Stomach (tissue), 9 donors: ENCODE measurements around the gene ZNF586. TPM values are rescaled to one million over a fixed set of nuclear protein-coding genes. Genes with fewer than 3 reads are reported as not detected.

Source experiments
- DNase-seq, 2 donors: peaks; one replicate each; pipeline versions ENCODE4 v3.0.0 to v3.0.0-alpha.2; 2013 to 2019
- H3K27ac ChIP-seq, 5 donors: fragments of 200-600 bp in 4 of 5; sonication (generic) in 4 of 5; one replicate each; pipeline ENCODE4 v1.5.1; 2013 to 2019; ENCODE audit warnings: mild to moderate bottlenecking in 1 of 5, moderate library complexity in 1 of 5
- H3K27me3 ChIP-seq, 3 donors: fragments of 200-600 bp; sonication (generic); one replicate each; pipeline ENCODE4 v1.5.1; 2017 to 2019; ENCODE audit warnings: mixed run types in 1 of 3
- H3K36me3 ChIP-seq, 4 donors: fragments of 200-600 bp; sonication (generic); 1 replicate in 3 of 4; 2 replicates in 1 of 4; pipeline ENCODE4 v1.5.1; 2016 to 2019
- H3K4me1 ChIP-seq, 4 donors: fragments of 200-600 bp; sonication (generic); one replicate each; pipeline ENCODE4 v1.5.1; 2016 to 2019
- H3K4me3 ChIP-seq, 4 donors: fragments of 200-600 bp; sonication (generic) in 3 of 4; one replicate each; pipeline ENCODE4 v1.5.1; 2016 to 2019; ENCODE audit warnings: mild to moderate bottlenecking in 1 of 4
- H3K9me3 ChIP-seq, 4 donors: fragments of 200-600 bp; sonication (generic); one replicate each; pipeline ENCODE4 v1.5.1; 2016 to 2019
- EP300 ChIP-seq: sonication (generic); formaldehyde crosslinking; IDR thresholded peaks from one replicate; pipeline ENCODE4 v1.6.1; 2017; ENCODE audit warnings: antibody characterized with exemption
- POLR2A ChIP-seq, 4 donors: fragments of 450-650 bp; IDR thresholded peaks; one replicate each; pipeline ENCODE4 v1.6.1; 2016; ENCODE audit warnings: antibody characterized with exemption in 4 of 4, control low read depth in 2 of 4, mild to moderate bottlenecking in 1 of 4, moderate library complexity in 1 of 4
- POLR2AphosphoS5 ChIP-seq, 3 donors: sonication (generic); formaldehyde crosslinking; IDR thresholded peaks; one replicate each; pipeline ENCODE4 v1.6.1; 2016; ENCODE audit warnings: antibody characterized with exemption in 3 of 3
- WGBS, 5 donors: extraction: QIAGEN DNeasy Blood & Tissue Kit in 3 of 5; methylation state at CpG; one replicate each; pipeline versions ENCODE4 v1.1.5 to v1.1.7; 2013 to 2018; 5-methylcytosine and 5-hydroxymethylcytosine counted together
- intact Hi-C: fragments of 100-400 bp; cut with DNase I; formaldehyde crosslinking; loops from one replicate; pipeline ENCODE4 v1.15.1; 2023; ENCODE audit warnings: low total_unique reads
- polyA plus RNA-seq, 3 donors: library from polyadenylated mRNA; stranded (reverse); fragments of 200-250 nt; gene quantifications; one replicate each; pipeline ENCODE4 v1.2.3, GENCODE V29; 2013
- total RNA-seq, 5 donors: library from RNA; depleted of rRNA; stranded (reverse); fragments of >200 nt; gene quantifications; one replicate each; pipeline versions ENCODE4 v1.1.0 to v1.2.3, GENCODE V29; 2014 to 2016
- TF ChIP-seq, protein P1 (sequence below), 7 experiments: fragments of 450-650 bp in 4 of 7; fragments of 200-600 bp in 3 of 7; sonication (generic) in 3 of 7; IDR thresholded peaks; one replicate each; pipeline ENCODE4 v1.5.1; 2016 to 2019; ENCODE audit warnings: antibody characterized with exemption in 7 of 7, control low read depth in 2 of 7, mild to moderate bottlenecking in 1 of 7
- donor health status: healthy with polysubstance abuse.
- donor health status: Bipolar disorder and iron deficiency.
- donor health status: healthy.

Gene ZNF586
- total and polyA plus RNA-seq, 8 donors, result 5.5 to 46.4 (median 7.5) TPM; not detected in 1

DNA sequence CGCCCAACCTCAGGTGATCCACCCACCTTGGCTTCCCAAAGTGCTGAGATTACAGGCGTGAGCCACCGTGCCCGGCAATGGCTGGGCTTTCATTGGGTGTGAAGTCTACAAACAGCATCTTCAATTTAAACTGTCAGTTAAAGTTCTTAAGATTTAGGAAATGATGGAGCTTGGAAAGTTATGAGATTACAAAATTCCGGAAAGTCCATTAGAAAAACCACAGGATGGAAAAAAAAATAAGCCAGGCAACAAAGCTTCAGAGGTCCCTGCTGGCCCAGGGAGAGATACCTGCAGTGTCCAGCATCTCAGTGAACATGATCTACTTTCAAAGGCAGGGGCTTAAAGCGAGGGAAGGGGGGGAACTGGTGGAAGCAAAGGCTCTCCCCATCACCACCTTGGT, 56.0 kb downstream of the ZNF586 start:
- TF ChIP-seq POLR2AphosphoS5 (IDR thresholded peaks at IDR 0.05), result no peak
- no peaks in the 10 kb centered on the region for H3K9me3 ChIP-seq
- no peaks in the 10 kb centered on the region for H3K27me3 ChIP-seq
- DNase-seq, result no peak
- intact Hi-C loops, result no loop called here
- peaks cover 0 to 27% (median 10%) of the 10 kb centered on the region in 4 donors for H3K36me3 ChIP-seq
- 86 to 93% (median 90%) methylated on average over 6 of the region's 6 CpGs for WGBS, 5 donors
- no peak overlapping the region for H3K27ac ChIP-seq
- no peak overlapping the region for H3K4me3 ChIP-seq
- peaks cover 20 to 63% (median 47%) of the 10 kb centered on the region in 4 donors for H3K4me1 ChIP-seq

DNA sequence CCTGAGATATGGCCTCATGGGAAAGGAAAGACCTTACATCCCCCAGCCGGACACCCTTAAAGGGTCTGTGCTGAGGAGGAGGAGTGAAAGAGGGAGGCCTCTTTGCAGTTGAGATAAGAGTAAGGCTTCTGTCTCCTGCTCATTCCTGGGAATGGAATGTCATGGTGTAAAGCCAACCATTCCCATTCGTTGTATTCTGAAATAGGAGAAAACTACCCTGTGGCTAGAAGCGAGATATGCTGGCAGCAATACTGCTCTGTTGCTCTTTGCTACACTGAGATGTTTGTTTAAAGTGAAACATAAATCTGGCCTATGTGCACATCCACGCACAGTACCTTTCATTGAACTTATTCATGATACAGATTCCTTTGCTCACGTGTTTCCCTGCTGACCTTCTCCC, 59.8 kb downstream of the ZNF586 start:
- intact Hi-C loops, result no loop called here
- no peak overlapping the region for H3K4me3 ChIP-seq
- H3K27ac ChIP-seq, result peak overlapping the region in 1 of 5 donors; percentile 67
- TF ChIP-seq POLR2AphosphoS5 (IDR thresholded peaks at IDR 0.05), result no peak
- H3K27me3 ChIP-seq, result no peaks in the 10 kb centered on the region
- 31 to 63% (median 40%) methylated on average over 5 of the region's 5 CpGs for WGBS, 5 donors
- peaks cover 7 to 38% (median 23%) of the 10 kb centered on the region in 4 donors for H3K4me1 ChIP-seq
- DNase-seq, result peak in 1 of 2 donors; percentile 60
- no peaks in the 10 kb centered on the region for H3K9me3 ChIP-seq
- H3K36me3 ChIP-seq, result peaks cover 0 to 15% (median 10%) of the 10 kb centered on the region in 4 donors

DNA sequence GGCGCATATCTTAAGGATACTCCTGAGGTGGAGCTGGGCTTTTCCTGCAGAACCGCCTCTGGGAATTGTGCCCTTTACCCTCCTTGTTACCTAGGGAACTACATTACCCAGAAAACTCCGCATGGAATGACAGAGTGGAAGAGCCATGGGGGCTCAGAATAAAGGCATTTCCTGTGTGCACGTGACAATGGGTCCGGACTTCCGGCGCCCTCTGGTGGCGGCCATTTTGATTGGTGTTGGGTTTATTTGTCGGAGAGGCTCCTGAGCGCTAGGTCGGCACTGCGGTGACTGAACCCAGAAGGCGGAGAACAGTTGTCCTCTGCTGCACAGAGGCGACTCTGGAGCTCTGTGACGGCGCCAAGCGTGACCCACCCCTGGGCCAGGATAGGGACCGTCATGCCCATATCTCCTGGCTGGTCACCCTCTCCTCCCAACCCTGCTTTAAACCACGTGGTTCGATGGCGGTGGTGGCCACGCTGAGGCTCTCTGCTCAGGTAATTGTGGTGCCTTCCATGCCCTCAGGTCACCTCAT, 60.7 kb downstream of the ZNF586 start, which contains the start of gene ZNF587B:
ZNF587B (plus strand) TSS at position 229 of the 532 bp plus-strand sequence; CDS start at position 459, 230 bp downstream.
- Histone ChIP-seq H3K9me3 (no peaks in the 10 kb centered on the region), H3K36me3 (peaks cover 0 to 15% (median 8%) of the 10 kb centered on the region in 4 donors), H3K4me3 (peak within 1 kb of the TSS; percentile 40 to 44 (median 40)), H3K27ac (peak within 1 kb of the TSS in 4 of 5 donors; percentile 13 to 67 (median 52)), H3K4me1 (peaks cover 7 to 36% (median 20%) of the 10 kb centered on the region in 4 donors), H3K27me3 (no peaks in the 10 kb centered on the region)
- intact Hi-C loops, result no loop called here
- peak; percentile 51 to 91 for DNase-seq
- WGBS, 5 donors, result 31 to 40% (median 38%) methylated on average over 16 to 22 of the region's 22 CpGs
- TF ChIP-seq POLR2AphosphoS5 (IDR thresholded peaks at IDR 0.05), result peak in 1 of 3 donors; percentile 55
- TF ChIP-seq, protein P1, sequence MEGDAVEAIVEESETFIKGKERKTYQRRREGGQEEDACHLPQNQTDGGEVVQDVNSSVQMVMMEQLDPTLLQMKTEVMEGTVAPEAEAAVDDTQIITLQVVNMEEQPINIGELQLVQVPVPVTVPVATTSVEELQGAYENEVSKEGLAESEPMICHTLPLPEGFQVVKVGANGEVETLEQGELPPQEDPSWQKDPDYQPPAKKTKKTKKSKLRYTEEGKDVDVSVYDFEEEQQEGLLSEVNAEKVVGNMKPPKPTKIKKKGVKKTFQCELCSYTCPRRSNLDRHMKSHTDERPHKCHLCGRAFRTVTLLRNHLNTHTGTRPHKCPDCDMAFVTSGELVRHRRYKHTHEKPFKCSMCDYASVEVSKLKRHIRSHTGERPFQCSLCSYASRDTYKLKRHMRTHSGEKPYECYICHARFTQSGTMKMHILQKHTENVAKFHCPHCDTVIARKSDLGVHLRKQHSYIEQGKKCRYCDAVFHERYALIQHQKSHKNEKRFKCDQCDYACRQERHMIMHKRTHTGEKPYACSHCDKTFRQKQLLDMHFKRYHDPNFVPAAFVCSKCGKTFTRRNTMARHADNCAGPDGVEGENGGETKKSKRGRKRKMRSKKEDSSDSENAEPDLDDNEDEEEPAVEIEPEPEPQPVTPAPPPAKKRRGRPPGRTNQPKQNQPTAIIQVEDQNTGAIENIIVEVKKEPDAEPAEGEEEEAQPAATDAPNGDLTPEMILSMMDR (IDR thresholded peaks at IDR 0.05), result peak in 4 of 7 experiments; percentile 7 to 29 (median 13)
- TF ChIP-seq EP300, result no peak
- TF ChIP-seq POLR2A (IDR thresholded peaks at IDR 0.05), result no peak

Other genes with a start within 250 kb of the ZNF586 start
- 10 to 100 TPM in 1 of 5 donors, 1 to 10 TPM in 4; 2.3 to 15.2 (median 6.7) TPM for gene ZNF549, start 242.3 kb upstream of the ZNF586 start, total RNA-seq
- 1 to 10 TPM; 1.2 to 2.3 (median 2.0) TPM for gene ZNF549, start 242.3 kb upstream of the ZNF586 start, polyA plus RNA-seq
- 10 to 100 TPM in 3 of 5 donors, 1 to 10 TPM in 2; 2.8 to 35.0 (median 12.5) TPM for gene ZNF550, start 209.8 kb upstream of the ZNF586 start, total RNA-seq
- gene ZNF550, start 209.8 kb upstream of the ZNF586 start, polyA plus RNA-seq, result 1 to 10 TPM; 1.1 to 3.0 (median 1.7) TPM
- 10 to 100 TPM in 1 of 5 donors, 1 to 10 TPM in 2, under 1 TPM in 1, not detected in 1; 0.87 to 25.0 (median 3.8) TPM for gene ZNF416, start 190.8 kb upstream of the ZNF586 start, total RNA-seq
- gene ZNF416, start 190.8 kb upstream of the ZNF586 start, polyA plus RNA-seq, result 1 to 10 TPM in 2 of 3 donors, under 1 TPM in 1; 1.00 to 2.7 (median 2.3) TPM
- gene ZIK1, start 185.5 kb upstream of the ZNF586 start, total RNA-seq, result 10 to 100 TPM in 1 of 5 donors, under 1 TPM in 2, not detected in 2; 0.29 to 14.7 (median 0.89) TPM
- 1 to 10 TPM in 1 of 3 donors, under 1 TPM in 2; 0.62 to 1.3 (median 0.92) TPM for gene ZIK1, start 185.5 kb upstream of the ZNF586 start, polyA plus RNA-seq
- 1 to 10 TPM in 3 of 5 donors, not detected in 2; 1.0 to 6.4 (median 2.3) TPM for gene ZNF530, start 169.8 kb upstream of the ZNF586 start, total RNA-seq
- gene ZNF530, start 169.8 kb upstream of the ZNF586 start, polyA plus RNA-seq, result 1 to 10 TPM in 2 of 3 donors, under 1 TPM in 1; 0.81 to 3.8 (median 2.2) TPM
- 10 to 100 TPM in 4 of 5 donors, 1 to 10 TPM in 1; 6.2 to 21.7 (median 11.6) TPM for gene ZNF134, start 155.4 kb upstream of the ZNF586 start, total RNA-seq
- 1 to 10 TPM; 3.8 to 5.0 (median 4.2) TPM for gene ZNF134, start 155.4 kb upstream of the ZNF586 start, polyA plus RNA-seq
- gene ZNF211, start 136.5 kb upstream of the ZNF586 start, total RNA-seq, result 10 to 100 TPM in 3 of 5 donors, 1 to 10 TPM in 2; 5.4 to 37.1 (median 14.6) TPM
- gene ZNF211, start 136.5 kb upstream of the ZNF586 start, polyA plus RNA-seq, result 1 to 10 TPM; 4.4 to 9.8 (median 5.7) TPM
- 1 to 10 TPM in 1 of 5 donors, not detected in 4; 1.5 TPM for gene ZSCAN4, start 100.7 kb upstream of the ZNF586 start, total RNA-seq
- gene ZSCAN4, start 100.7 kb upstream of the ZNF586 start, polyA plus RNA-seq, result under 1 TPM in 2 of 3 donors, not detected in 1; 0.05 to 0.76 TPM
- 10 to 100 TPM in 2 of 5 donors, 1 to 10 TPM in 1, under 1 TPM in 1, not detected in 1; 0.87 to 18.7 (median 10.1) TPM for gene ZNF551, start 87.7 kb upstream of the ZNF586 start, total RNA-seq
- 1 to 10 TPM in 2 of 3 donors, under 1 TPM in 1; 1.00 to 1.8 (median 1.6) TPM for gene ZNF551, start 87.7 kb upstream of the ZNF586 start, polyA plus RNA-seq
- gene ZNF154, start 60.5 kb upstream of the ZNF586 start, total RNA-seq, result 10 to 100 TPM in 1 of 5 donors, under 1 TPM in 2, not detected in 2; 0.45 to 21.8 (median 0.58) TPM
- 1 to 10 TPM in 1 of 3 donors, under 1 TPM in 2; 0.25 to 2.3 (median 0.61) TPM for gene ZNF154, start 60.5 kb upstream of the ZNF586 start, polyA plus RNA-seq
- 10 to 100 TPM in 3 of 5 donors, 1 to 10 TPM in 1, under 1 TPM in 1; 0.58 to 33.3 (median 13.0) TPM for gene ZNF671, start 42.1 kb upstream of the ZNF586 start, total RNA-seq
- gene ZNF671, start 42.1 kb upstream of the ZNF586 start, polyA plus RNA-seq, result 1 to 10 TPM in 2 of 3 donors, under 1 TPM in 1; 0.75 to 3.4 (median 1.2) TPM
- 10 to 100 TPM; 11.1 to 72.0 (median 27.7) TPM for gene ZNF776, start 22.9 kb upstream of the ZNF586 start, total RNA-seq
- gene ZNF776, start 22.9 kb upstream of the ZNF586 start, polyA plus RNA-seq, result 1 to 10 TPM; 1.9 to 4.4 (median 2.9) TPM
- 10 to 100 TPM; 17.7 to 84.4 (median 69.4) TPM for gene ZNF552, start 45.2 kb downstream of the ZNF586 start, total RNA-seq
- 10 to 100 TPM in 2 of 3 donors, 1 to 10 TPM in 1; 9.6 to 15.5 (median 11.8) TPM for gene ZNF552, start 45.2 kb downstream of the ZNF586 start, polyA plus RNA-seq
- gene ZNF587B, start 60.6 kb downstream of the ZNF586 start, total RNA-seq, result 10 to 100 TPM in 4 of 5 donors, not detected in 1; 10.4 to 60.6 (median 18.4) TPM
- 1 to 10 TPM; 3.0 to 5.2 (median 3.4) TPM for gene ZNF587B, start 60.6 kb downstream of the ZNF586 start, polyA plus RNA-seq
- gene ZNF587, start 80.2 kb downstream of the ZNF586 start, total RNA-seq, result 10 to 100 TPM; 18.0 to 52.7 (median 26.4) TPM
- 10 to 100 TPM in 1 of 3 donors, 1 to 10 TPM in 2; 2.7 to 14.5 (median 4.4) TPM for gene ZNF587, start 80.2 kb downstream of the ZNF586 start, polyA plus RNA-seq
- gene ZNF814, start 119.4 kb downstream of the ZNF586 start, total RNA-seq, result 10 to 100 TPM in 3 of 5 donors, 1 to 10 TPM in 1, under 1 TPM in 1; 0.45 to 31.0 (median 10.3) TPM
- 1 to 10 TPM; 1.5 to 6.2 (median 3.8) TPM for gene ZNF814, start 119.4 kb downstream of the ZNF586 start, polyA plus RNA-seq
- 10 to 100 TPM; 18.3 to 38.8 (median 28.1) TPM for gene ZNF417, start 146.9 kb downstream of the ZNF586 start, total RNA-seq
- gene ZNF417, start 146.9 kb downstream of the ZNF586 start, polyA plus RNA-seq, result 1 to 10 TPM; 1.2 to 3.4 (median 1.5) TPM
- gene ZNF418, start 165.7 kb downstream of the ZNF586 start, total RNA-seq, result 10 to 100 TPM in 4 of 5 donors, not detected in 1; 12.5 to 55.4 (median 32.7) TPM
- 1 to 10 TPM; 1.1 to 4.5 (median 3.2) TPM for gene ZNF418, start 165.7 kb downstream of the ZNF586 start, polyA plus RNA-seq
- gene ZNF256, start 178.0 kb downstream of the ZNF586 start, total RNA-seq, result 10 to 100 TPM in 1 of 5 donors, 1 to 10 TPM in 1, under 1 TPM in 1, not detected in 2; 0.89 to 15.4 (median 2.5) TPM
- 1 to 10 TPM; 1.4 to 3.5 (median 1.8) TPM for gene ZNF256, start 178.0 kb downstream of the ZNF586 start, polyA plus RNA-seq
- not detected for gene C19orf18, start 204.9 kb downstream of the ZNF586 start, total RNA-seq
- 1 to 10 TPM; 2.1 to 4.0 (median 3.2) TPM for gene C19orf18, start 204.9 kb downstream of the ZNF586 start, polyA plus RNA-seq
- gene ZNF606, start 233.1 kb downstream of the ZNF586 start, total RNA-seq, result 10 to 100 TPM in 3 of 5 donors, 1 to 10 TPM in 2; 5.8 to 35.2 (median 18.0) TPM
- 1 to 10 TPM; 1.2 to 6.3 (median 5.2) TPM for gene ZNF606, start 233.1 kb downstream of the ZNF586 start, polyA plus RNA-seq